H1 (cell line): ENCODE measurements around the gene POLR2M. TPM values are rescaled to one million over a fixed set of nuclear protein-coding genes. Genes with fewer than 3 reads are reported as not detected.

ENCODE experiments used
- CTCF ChIA-PET: fragments of 300-600 bp; sonication (Branson Sonifier 250); formaldehyde crosslinking; loops from one replicate; lab custom pipeline; 2021; ENCODE audit not compliant: partially characterized antibody; lab: Charles Lee
- POLR2A ChIA-PET: fragments of 300-600 bp; sonication (Branson Sonifier 250); formaldehyde crosslinking; loops from one replicate; lab custom pipeline; 2021; ENCODE audit warnings: inconsistent platforms; ENCODE audit not compliant: partially characterized antibody; lab: Charles Lee
- DNase-seq, 2 experiments: peaks; one replicate each; pipeline versions ENCODE4 v3.0.0 to v3.0.0-alpha.2; 2010 to 2022; ENCODE audit warnings: low spot score in 2 of 2, low read depth in 1 of 2, mixed read lengths in 1 of 2
- FAIRE-seq: peaks from 2 replicates; lab custom pipeline; 2011; peaks lifted over from hg19 to GRCh38; lab: Jason Lieb, UNC
- H2AFZ ChIP-seq: 2 replicates; pipeline ENCODE4 v1.8.1; 2012; ENCODE audit warnings: low read length, inconsistent platforms
- H2AK5ac ChIP-seq: 2 replicates; pipeline ENCODE4 v1.6.1; 2013; ENCODE audit warnings: low read depth, low read length
- H2BK120ac ChIP-seq: replicated peaks from 2 replicates; pipeline ENCODE3; 2013; ENCODE audit warnings: low read depth, low read length, inconsistent platforms
- H2BK12ac ChIP-seq: 2 replicates; pipeline ENCODE4 v1.6.1; 2013; ENCODE audit warnings: low read depth, low read length
- H2BK15ac ChIP-seq: 2 replicates; pipeline ENCODE4 v1.6.1; 2013; ENCODE audit warnings: low read length
- H2BK20ac ChIP-seq: 2 replicates; pipeline ENCODE4 v1.6.1; 2013; ENCODE audit warnings: low read length
- H2BK5ac ChIP-seq: 2 replicates; pipeline ENCODE4 v1.6.1; 2013; ENCODE audit warnings: low read depth, low read length
- H3K14ac ChIP-seq: 2 replicates; pipeline ENCODE4 v1.6.1; 2013; ENCODE audit warnings: inconsistent platforms; ENCODE audit not compliant: insufficient read length
- H3K18ac ChIP-seq: 2 replicates; pipeline ENCODE4 v1.6.1; 2013; ENCODE audit warnings: low read length; ENCODE audit errors: extremely low read depth
- H3K23ac ChIP-seq: 2 replicates; pipeline ENCODE4 v1.6.1; 2013; ENCODE audit warnings: inconsistent platforms; ENCODE audit not compliant: insufficient read length
- H3K23me2 ChIP-seq: 2 replicates; pipeline ENCODE4 v1.6.1; 2013; ENCODE audit warnings: low read depth, low read length
- H3K27ac ChIP-seq: 2 replicates; pipeline ENCODE4 v1.6.1; 2011; ENCODE audit warnings: low read depth, low read length, inconsistent platforms
- H3K27me3 ChIP-seq, 4 experiments: replicated peaks in 1 of 4; 1 replicate in 1 of 4; 2 replicates in 3 of 4; pipeline versions ENCODE4 v1.6.1 to v1.8.1; 2011 to 2013; ENCODE audit warnings: low read length in 3 of 4, mild to moderate bottlenecking in 3 of 4, inconsistent platforms in 2 of 4, mixed read lengths in 2 of 4, moderate library complexity in 1 of 4; ENCODE audit not compliant: control insufficient read depth in 3 of 4, insufficient read depth in 3 of 4; ENCODE audit errors: extremely low read depth in 1 of 4
- H3K36me3 ChIP-seq, 4 experiments: 2 replicates each; pipeline versions ENCODE4 v1.6.1 to v1.8.1; 2011 to 2013; ENCODE audit warnings: mild to moderate bottlenecking in 4 of 4, low read length in 3 of 4, moderate library complexity in 2 of 4, control low read depth in 1 of 4, inconsistent platforms in 1 of 4; ENCODE audit not compliant: insufficient read depth in 4 of 4, control insufficient read depth in 2 of 4
- H3K4ac ChIP-seq: replicated peaks from 2 replicates; pipeline ENCODE3; 2013; ENCODE audit warnings: low read length, low read depth, mixed read lengths, inconsistent platforms; ENCODE audit not compliant: insufficient read length
- H3K4me1 ChIP-seq, 4 experiments: replicated peaks in 1 of 4; 1 replicate in 1 of 4; 2 replicates in 3 of 4; pipeline versions ENCODE4 v1.6.1 to v1.8.1; 2011 to 2013; ENCODE audit warnings: low read length in 3 of 4, inconsistent platforms in 2 of 4, mixed read lengths in 1 of 4; ENCODE audit not compliant: insufficient read depth in 4 of 4, control insufficient read depth in 3 of 4
- H3K4me2 ChIP-seq, 2 experiments: 2 replicates each; pipeline versions ENCODE4 v1.6.1 to v1.8.1; 2011 to 2013; ENCODE audit warnings: low read depth in 2 of 2, low read length in 2 of 2, control low read depth in 1 of 2, inconsistent platforms in 1 of 2, mild to moderate bottlenecking in 1 of 2; ENCODE audit not compliant: insufficient read depth in 1 of 2
- H3K4me3 ChIP-seq, 4 experiments: fragments of 200-600, 300-600 bp in 1 of 4; sonication (generic), shearing (Covaris generic), sonication (Bioruptor Twin) in 1 of 4; 2 replicates each; pipeline versions ENCODE4 v1.5.1 to v1.8.1; 2011 to 2016; ENCODE audit warnings: low read length in 4 of 4, low read depth in 3 of 4, control low read depth in 2 of 4, inconsistent platforms in 2 of 4, mild to moderate bottlenecking in 2 of 4, mixed read lengths in 1 of 4, moderate library complexity in 1 of 4; ENCODE audit not compliant: insufficient read depth in 2 of 4; ENCODE audit errors: extremely low read depth in 1 of 4
- H3K56ac ChIP-seq: replicated peaks from 2 replicates; pipeline ENCODE3; 2013; ENCODE audit warnings: low read depth, mild to moderate bottlenecking, mixed read lengths, low read length, inconsistent platforms; ENCODE audit not compliant: insufficient read length
- H3K79me1 ChIP-seq: 2 replicates; pipeline ENCODE4 v1.6.1; 2013; ENCODE audit warnings: low read depth, low read length, control low read depth
- H3K79me2 ChIP-seq, 2 experiments: 2 replicates each; pipeline versions ENCODE4 v1.6.1 to v1.8.1; 2012 to 2013; ENCODE audit warnings: low read length in 2 of 2, mild to moderate bottlenecking in 2 of 2, inconsistent platforms in 1 of 2; ENCODE audit not compliant: insufficient read depth in 2 of 2, control insufficient read depth in 1 of 2
- H3K9ac ChIP-seq, 4 experiments: replicated peaks in 1 of 4; 1 replicate in 1 of 4; 2 replicates in 3 of 4; pipeline versions ENCODE4 v1.6.1 to v1.8.1; 2011 to 2013; ENCODE audit warnings: low read depth in 3 of 4, low read length in 3 of 4, control low read depth in 2 of 4, mild to moderate bottlenecking in 2 of 4, moderate library complexity in 2 of 4, inconsistent platforms in 1 of 4; ENCODE audit errors: extremely low read depth in 1 of 4
- H3K9me3 ChIP-seq, 2 experiments: 2 replicates each; pipeline versions ENCODE4 v1.6.1 to v1.8.1; 2012 to 2013; ENCODE audit warnings: mild to moderate bottlenecking in 2 of 2, moderate library complexity in 2 of 2, control low read depth in 1 of 2, inconsistent platforms in 1 of 2, low read depth in 1 of 2, low read length in 1 of 2, mixed read lengths in 1 of 2; ENCODE audit not compliant: insufficient read depth in 2 of 2
- H4K20me1 ChIP-seq, 2 experiments: replicated peaks in 1 of 2; 2 replicates each; pipeline versions ENCODE3 to v1.8.1; 2011 to 2013; ENCODE audit warnings: inconsistent platforms in 2 of 2, low read length in 2 of 2, mild to moderate bottlenecking in 1 of 2; ENCODE audit not compliant: insufficient read depth in 2 of 2, control insufficient read depth in 1 of 2
- H4K5ac ChIP-seq: 2 replicates; pipeline ENCODE4 v1.6.1; 2013; ENCODE audit warnings: low read length, low read depth, mixed read lengths, inconsistent platforms; ENCODE audit not compliant: insufficient read length
- H4K8ac ChIP-seq: 2 replicates; pipeline ENCODE4 v1.8.0; 2013; ENCODE audit warnings: mild to moderate bottlenecking, moderate library complexity, low read length, inconsistent platforms; ENCODE audit not compliant: insufficient read depth; ENCODE audit errors: extremely low read depth
- H4K91ac ChIP-seq: replicated peaks from 2 replicates; pipeline ENCODE3; 2013; ENCODE audit warnings: low read length, mixed read lengths, inconsistent platforms; ENCODE audit not compliant: insufficient read length
- ASH2L ChIP-seq: fragments of 200-600, 300-600 bp; sonication (generic); IDR thresholded peaks from one replicate; pipeline ENCODE4 v1.7.1; 2017; ENCODE audit warnings: low read length
- ATF2 ChIP-seq: IDR thresholded peaks from 2 replicates; pipeline ENCODE4 v1.6.1; 2012; ENCODE audit warnings: low read length, inconsistent platforms
- BCL11A ChIP-seq, 2 experiments: IDR thresholded peaks; one replicate each; pipeline ENCODE4 v1.6.1; 2011; ENCODE audit warnings: low read depth in 2 of 2, low read length in 2 of 2, mild to moderate bottlenecking in 2 of 2
- HDAC6 ChIP-seq: IDR thresholded peaks from one replicate; pipeline ENCODE4 v1.7.1; 2012; ENCODE audit warnings: low read depth, mild to moderate bottlenecking, inconsistent platforms, low read length, moderate library complexity
- JUN ChIP-seq: IDR thresholded peaks from 2 replicates; pipeline ENCODE4 v1.6.1; 2011; ENCODE audit warnings: low read depth, mild to moderate bottlenecking, improper control_type of control experiment, low read length
- KDM5A ChIP-seq: fragments of 200-600 bp; IDR thresholded peaks from 2 replicates; pipeline ENCODE4 v1.7.1; 2012; ENCODE audit warnings: mild to moderate bottlenecking, low read length, inconsistent platforms, mixed read lengths
- PHF8 ChIP-seq: fragments of 200-600 bp; sonication (generic); conservative IDR thresholded peaks from 2 replicates; pipeline ENCODE4 v1.7.1; 2012; ENCODE audit warnings: low read depth, mild to moderate bottlenecking, inconsistent platforms, low read length, moderate library complexity
- POLR2AphosphoS5 ChIP-seq: IDR thresholded peaks from 2 replicates; pipeline ENCODE4 v1.6.1; 2011; ENCODE audit warnings: low read depth, low read length
- RAD21 ChIP-seq, 2 experiments: IDR thresholded peaks in 1 of 2; conservative IDR thresholded peaks in 1 of 2; 2 replicates each; pipeline ENCODE4 v1.6.1; 2011; ENCODE audit warnings: low read depth in 2 of 2, low read length in 2 of 2, improper control_type of control experiment in 1 of 2, inconsistent platforms in 1 of 2, mild to moderate bottlenecking in 1 of 2, moderate library complexity in 1 of 2
- SP4 ChIP-seq: IDR thresholded peaks from 2 replicates; pipeline ENCODE4 v1.6.1; 2012; ENCODE audit warnings: low read length, inconsistent platforms
- TAF7 ChIP-seq: optimal IDR thresholded peaks from 2 replicates; pipeline ENCODE3; 2011; ENCODE audit warnings: low read depth, mild to moderate bottlenecking, inconsistent platforms, low read length, moderate library complexity, borderline replicate concordance
- WGBS, 2 experiments: shearing (Covaris generic) in 1 of 2; methylation state at CpG; one replicate each; pipeline versions ENCODE4 v1.1.6 to v1.1.7; 2013 to 2015; ENCODE audit warnings: low lambda C conversion rate in 2 of 2, mixed read lengths in 2 of 2, inconsistent platforms in 1 of 2, low coverage in 1 of 2, missing lambda C conversion rate in 1 of 2; ENCODE audit not compliant: insufficient replicate concordance in 2 of 2, insufficient coverage in 1 of 2, insufficient read length in 1 of 2; ENCODE audit errors: extremely low coverage in 1 of 2, missing lambda C conversion rate in 1 of 2; 5-methylcytosine and 5-hydroxymethylcytosine counted together
- polyA plus RNA-seq, 7 experiments: library from polyadenylated mRNA; depleted of rRNA in 3 of 7; stranded (reverse) in 5 of 7; unstranded in 2 of 7; fragments of >200 nt in 5 of 7; fragments of 200-250 nt in 2 of 7; gene quantifications; 1 replicate in 5 of 7; 2 replicates in 1 of 7; 4 replicates in 1 of 7; pipeline versions ENCODE4 v1.2.1 to v1.2.3, GENCODE V29; 2011 to 2013; ENCODE audit warnings: missing spikeins in 2 of 7, mixed read lengths in 2 of 7
- total RNA-seq: library from RNA; stranded (reverse); fragmentation: NEBNext Ultra II Directional; extraction: Animal tissue kit (Norgen Biotek cat#: 25700); gene quantifications from 2 replicates; pipeline ENCODE4 v1.2.1, GENCODE V29; 2021

The POLR2M gene
- total and polyA plus RNA-seq, 2 of the 8 experiments (the other 6 are each of a cell fraction or from before 2014, with no cell fraction given), result 32.7 to 55.1 TPM

DNA sequence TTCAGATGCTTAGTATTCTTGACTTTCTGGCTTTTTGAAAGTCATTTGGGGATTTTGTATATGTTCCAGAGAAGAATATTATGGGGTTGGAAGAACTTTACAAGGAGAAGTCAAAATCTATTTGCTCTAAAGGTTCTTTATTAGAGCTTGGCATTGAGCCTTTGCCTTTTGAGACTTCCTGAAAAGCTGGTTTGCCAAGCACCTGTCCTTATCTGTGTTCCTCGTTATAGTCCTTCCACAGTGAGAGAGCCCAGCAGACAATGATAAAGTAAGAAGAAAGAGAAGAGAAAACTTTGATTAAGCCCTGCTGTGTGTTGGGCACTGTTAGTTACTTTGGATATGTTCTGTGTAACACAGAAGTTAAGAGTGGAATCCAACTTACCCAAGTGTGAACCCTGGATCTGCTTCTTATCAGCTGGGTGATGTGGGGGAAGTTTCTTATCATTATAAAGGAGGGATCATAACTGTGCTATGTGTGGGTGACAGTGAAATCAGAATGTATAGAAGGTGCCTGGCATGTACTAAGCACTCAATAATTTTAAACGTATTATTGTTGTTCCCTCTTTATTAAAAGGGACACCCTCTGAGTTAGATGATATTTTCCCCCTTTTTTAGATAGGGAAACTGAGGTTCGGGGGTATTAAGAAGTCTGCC, 44.3 kb upstream of the POLR2M start:
- Histone ChIP-seq H3K56ac (no peak overlapping the region), H3K9ac (no peak overlapping the region), H3K23me2 (no peaks in the 10 kb centered on the region), H3K79me2 (no peaks in the 10 kb centered on the region), H3K18ac (no peak overlapping the region), H2BK12ac (no peak overlapping the region), H2BK120ac (no peak overlapping the region), H3K4me3 (no peak overlapping the region), H3K14ac (no peak overlapping the region), H3K4me1 (no peaks in the 10 kb centered on the region), H2BK5ac (no peak overlapping the region), H2BK15ac (no peak overlapping the region), H3K4ac (no peak overlapping the region), H2AFZ (no peak overlapping the region), H3K4me2 (no peak overlapping the region), H2BK20ac (no peak overlapping the region), H2AK5ac (no peak overlapping the region), H4K20me1 (no peaks in the 10 kb centered on the region), H3K27me3 (no peaks in the 10 kb centered on the region), H3K36me3 (no peaks in the 10 kb centered on the region), H4K91ac (no peak overlapping the region), H4K8ac (no peak overlapping the region), H3K9me3 (no peaks in the 10 kb centered on the region), H4K5ac (no peak overlapping the region), H3K23ac (no peak overlapping the region), H3K79me1 (no peaks in the 10 kb centered on the region), H3K27ac (no peak overlapping the region)
- FAIRE-seq, result no peak
- no peak for DNase-seq
- 84% methylated on average over 3 of the region's 3 CpGs; no CpG with 5 or more reads in 1 of the 2 experiments for WGBS, 2 experiments
- POLR2A ChIA-PET, result no interaction called here
- CTCF ChIA-PET, result interaction anchor here (0.8 to 1.1 kb wide), 2 partner anchors 16 to 102 kb away, joined by 3 read pairs; no protein-coding TSS in a partner anchor
- TF ChIP-seq ATF2, result no peak
- no peak for TF ChIP-seq TAF7
- TF ChIP-seq HDAC6, result no peak
- no peak for TF ChIP-seq JUN
- TF ChIP-seq SP4, result no peak
- no peak for TF ChIP-seq PHF8
- TF ChIP-seq RAD21 (IDR thresholded peaks at IDR 0.05 in 1 of 2, conservative IDR thresholded peaks at IDR 0.05 in 1 of 2; ENCODE audit: low read depth in 2 of 2, low read length in 2 of 2), result no peak
- TF ChIP-seq KDM5A, result no peak
- no peak for TF ChIP-seq ASH2L
- no peak for TF ChIP-seq BCL11A (IDR thresholded peaks at IDR 0.05; ENCODE audit: low read depth in 2 of 2, low read length in 2 of 2)
- no peak for TF ChIP-seq POLR2AphosphoS5
